ENCODE measurements around the gene EHMT2.

The EHMT2 gene

DNA sequence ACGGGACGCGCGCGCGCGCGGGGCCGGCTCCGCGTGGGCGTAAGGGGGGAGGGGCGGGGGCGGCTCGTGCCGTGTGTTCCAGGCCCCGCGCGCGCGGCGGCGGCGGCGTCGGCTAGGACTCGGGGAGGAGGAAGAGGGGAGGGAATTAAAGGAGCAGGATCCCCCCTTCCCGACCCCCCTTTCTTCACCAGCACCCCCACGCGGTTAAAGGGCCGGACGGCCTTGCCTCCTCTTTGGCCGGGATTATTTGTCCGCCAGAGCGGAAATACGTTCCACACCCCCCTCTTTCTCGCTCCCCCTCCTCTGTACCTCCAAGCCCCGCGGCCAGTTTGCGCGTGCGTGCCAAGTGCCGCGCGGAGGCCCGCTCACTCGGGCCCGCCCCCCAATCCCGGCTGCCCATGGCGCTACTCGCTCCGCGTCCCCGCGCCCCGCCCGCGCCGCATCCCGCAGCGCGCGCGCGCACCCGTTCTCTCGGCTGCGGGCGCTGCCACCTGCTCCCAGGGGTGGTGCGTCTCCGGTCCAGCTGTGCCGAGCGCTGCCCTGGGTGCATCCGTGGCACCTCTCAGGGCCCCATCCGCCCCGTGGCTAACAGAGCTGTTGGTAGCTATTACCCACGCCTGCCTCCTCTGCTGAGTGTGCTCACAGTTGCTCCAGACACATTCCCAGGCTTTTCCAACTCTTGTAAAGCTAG lies 4.6 kb upstream of the EHMT2 start, which contains the start of gene ZBTB12 (continued):
- TF ChIP-seq, protein P1, sequence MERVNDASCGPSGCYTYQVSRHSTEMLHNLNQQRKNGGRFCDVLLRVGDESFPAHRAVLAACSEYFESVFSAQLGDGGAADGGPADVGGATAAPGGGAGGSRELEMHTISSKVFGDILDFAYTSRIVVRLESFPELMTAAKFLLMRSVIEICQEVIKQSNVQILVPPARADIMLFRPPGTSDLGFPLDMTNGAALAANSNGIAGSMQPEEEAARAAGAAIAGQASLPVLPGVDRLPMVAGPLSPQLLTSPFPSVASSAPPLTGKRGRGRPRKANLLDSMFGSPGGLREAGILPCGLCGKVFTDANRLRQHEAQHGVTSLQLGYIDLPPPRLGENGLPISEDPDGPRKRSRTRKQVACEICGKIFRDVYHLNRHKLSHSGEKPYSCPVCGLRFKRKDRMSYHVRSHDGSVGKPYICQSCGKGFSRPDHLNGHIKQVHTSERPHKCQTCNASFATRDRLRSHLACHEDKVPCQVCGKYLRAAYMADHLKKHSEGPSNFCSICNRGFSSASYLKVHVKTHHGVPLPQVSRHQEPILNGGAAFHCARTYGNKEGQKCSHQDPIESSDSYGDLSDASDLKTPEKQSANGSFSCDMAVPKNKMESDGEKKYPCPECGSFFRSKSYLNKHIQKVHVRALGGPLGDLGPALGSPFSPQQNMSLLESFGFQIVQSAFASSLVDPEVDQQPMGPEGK (tag by site-specific recombination; IDR thresholded peaks at IDR 0.05) = peak; percentile 96
- no peak for TF ChIP-seq ZNF621 (tag by site-specific recombination; IDR thresholded peaks at IDR 0.05)
- peak; percentile 75 for TF ChIP-seq ZBTB20 (tag by site-specific recombination; IDR thresholded peaks at IDR 0.05)
- TF ChIP-seq ZNF354C (tag by site-specific recombination; IDR thresholded peaks at IDR 0.05; ENCODE audit: borderline replicate concordance, low read depth) = no peak
- TF ChIP-seq ZNF777 (tag by site-specific recombination; IDR thresholded peaks at IDR 0.05; ENCODE audit: borderline replicate concordance) = no peak
- no peak for TF ChIP-seq ZNF155 (tag by site-specific recombination; IDR thresholded peaks at IDR 0.05)
- TF ChIP-seq, protein P2, sequence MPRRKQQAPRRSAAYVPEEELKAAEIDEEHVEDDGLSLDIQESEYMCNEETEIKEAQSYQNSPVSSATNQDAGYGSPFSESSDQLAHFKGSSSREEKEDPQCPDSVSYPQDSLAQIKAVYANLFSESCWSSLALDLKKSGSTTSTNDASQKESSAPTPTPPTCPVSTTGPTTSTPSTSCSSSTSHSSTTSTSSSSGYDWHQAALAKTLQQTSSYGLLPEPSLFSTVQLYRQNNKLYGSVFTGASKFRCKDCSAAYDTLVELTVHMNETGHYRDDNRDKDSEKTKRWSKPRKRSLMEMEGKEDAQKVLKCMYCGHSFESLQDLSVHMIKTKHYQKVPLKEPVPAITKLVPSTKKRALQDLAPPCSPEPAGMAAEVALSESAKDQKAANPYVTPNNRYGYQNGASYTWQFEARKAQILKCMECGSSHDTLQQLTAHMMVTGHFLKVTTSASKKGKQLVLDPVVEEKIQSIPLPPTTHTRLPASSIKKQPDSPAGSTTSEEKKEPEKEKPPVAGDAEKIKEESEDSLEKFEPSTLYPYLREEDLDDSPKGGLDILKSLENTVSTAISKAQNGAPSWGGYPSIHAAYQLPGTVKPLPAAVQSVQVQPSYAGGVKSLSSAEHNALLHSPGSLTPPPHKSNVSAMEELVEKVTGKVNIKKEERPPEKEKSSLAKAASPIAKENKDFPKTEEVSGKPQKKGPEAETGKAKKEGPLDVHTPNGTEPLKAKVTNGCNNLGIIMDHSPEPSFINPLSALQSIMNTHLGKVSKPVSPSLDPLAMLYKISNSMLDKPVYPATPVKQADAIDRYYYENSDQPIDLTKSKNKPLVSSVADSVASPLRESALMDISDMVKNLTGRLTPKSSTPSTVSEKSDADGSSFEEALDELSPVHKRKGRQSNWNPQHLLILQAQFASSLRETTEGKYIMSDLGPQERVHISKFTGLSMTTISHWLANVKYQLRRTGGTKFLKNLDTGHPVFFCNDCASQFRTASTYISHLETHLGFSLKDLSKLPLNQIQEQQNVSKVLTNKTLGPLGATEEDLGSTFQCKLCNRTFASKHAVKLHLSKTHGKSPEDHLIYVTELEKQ (tag by site-specific recombination; IDR thresholded peaks at IDR 0.05; ENCODE audit: borderline replicate concordance) = no peak
- no peak for TF ChIP-seq ZNF175 (tag by site-specific recombination; IDR thresholded peaks at IDR 0.05)
- peak; percentile 77 for TF ChIP-seq KLF9 (tag by site-specific recombination; IDR thresholded peaks at IDR 0.05; ENCODE audit: low read depth)
- TF ChIP-seq ZNF48 (tag by site-specific recombination; IDR thresholded peaks at IDR 0.05) = no peak
- TF ChIP-seq SETDB1 (IDR thresholded peaks at IDR 0.05; ENCODE audit: insufficient read length, low read length) = no peak
- TF ChIP-seq HOXC10 (CRISPR knock-in tag; IDR thresholded peaks at IDR 0.05) = no peak
- TF ChIP-seq ZNF514 (tag by site-specific recombination; IDR thresholded peaks at IDR 0.05) = no peak
- peak; percentile 55 for TF ChIP-seq KLF8 (tag by site-specific recombination; IDR thresholded peaks at IDR 0.05)
- TF ChIP-seq ZNF394 (tag by site-specific recombination; IDR thresholded peaks at IDR 0.05; ENCODE audit: borderline replicate concordance) = peak; percentile 32; the same call in 1 of the 2 replicates
- TF ChIP-seq ZNF24 (tag by site-specific recombination; IDR thresholded peaks at IDR 0.05) = 0 out of 2 replicates have a peak, but pooled peaks have one; percentile 54
- no peak for TF ChIP-seq TCF7L2 (IDR thresholded peaks at IDR 0.05; ENCODE audit: borderline replicate concordance, low read depth, low read length)
- no peak for TF ChIP-seq ZNF157 (tag by site-specific recombination; IDR thresholded peaks at IDR 0.05)
- no peak for TF ChIP-seq ZNF664 (tag by site-specific recombination; IDR thresholded peaks at IDR 0.05)
- TF ChIP-seq, protein P3, sequence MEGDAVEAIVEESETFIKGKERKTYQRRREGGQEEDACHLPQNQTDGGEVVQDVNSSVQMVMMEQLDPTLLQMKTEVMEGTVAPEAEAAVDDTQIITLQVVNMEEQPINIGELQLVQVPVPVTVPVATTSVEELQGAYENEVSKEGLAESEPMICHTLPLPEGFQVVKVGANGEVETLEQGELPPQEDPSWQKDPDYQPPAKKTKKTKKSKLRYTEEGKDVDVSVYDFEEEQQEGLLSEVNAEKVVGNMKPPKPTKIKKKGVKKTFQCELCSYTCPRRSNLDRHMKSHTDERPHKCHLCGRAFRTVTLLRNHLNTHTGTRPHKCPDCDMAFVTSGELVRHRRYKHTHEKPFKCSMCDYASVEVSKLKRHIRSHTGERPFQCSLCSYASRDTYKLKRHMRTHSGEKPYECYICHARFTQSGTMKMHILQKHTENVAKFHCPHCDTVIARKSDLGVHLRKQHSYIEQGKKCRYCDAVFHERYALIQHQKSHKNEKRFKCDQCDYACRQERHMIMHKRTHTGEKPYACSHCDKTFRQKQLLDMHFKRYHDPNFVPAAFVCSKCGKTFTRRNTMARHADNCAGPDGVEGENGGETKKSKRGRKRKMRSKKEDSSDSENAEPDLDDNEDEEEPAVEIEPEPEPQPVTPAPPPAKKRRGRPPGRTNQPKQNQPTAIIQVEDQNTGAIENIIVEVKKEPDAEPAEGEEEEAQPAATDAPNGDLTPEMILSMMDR (tag by site-specific recombination; IDR thresholded peaks at IDR 0.05) = peak; percentile 57; the same call in 1 of the 2 replicates
- TF ChIP-seq ZNF626 (tag by site-specific recombination; IDR thresholded peaks at IDR 0.05) = no peak
- no peak for TF ChIP-seq ZNF585B (tag by site-specific recombination; IDR thresholded peaks at IDR 0.05)
- peak; percentile 92 for TF ChIP-seq KLF10 (tag by site-specific recombination; IDR thresholded peaks at IDR 0.05)
- no peak for TF ChIP-seq ZBTB48 (tag by site-specific recombination; IDR thresholded peaks at IDR 0.05)
- TF ChIP-seq, protein P4, sequence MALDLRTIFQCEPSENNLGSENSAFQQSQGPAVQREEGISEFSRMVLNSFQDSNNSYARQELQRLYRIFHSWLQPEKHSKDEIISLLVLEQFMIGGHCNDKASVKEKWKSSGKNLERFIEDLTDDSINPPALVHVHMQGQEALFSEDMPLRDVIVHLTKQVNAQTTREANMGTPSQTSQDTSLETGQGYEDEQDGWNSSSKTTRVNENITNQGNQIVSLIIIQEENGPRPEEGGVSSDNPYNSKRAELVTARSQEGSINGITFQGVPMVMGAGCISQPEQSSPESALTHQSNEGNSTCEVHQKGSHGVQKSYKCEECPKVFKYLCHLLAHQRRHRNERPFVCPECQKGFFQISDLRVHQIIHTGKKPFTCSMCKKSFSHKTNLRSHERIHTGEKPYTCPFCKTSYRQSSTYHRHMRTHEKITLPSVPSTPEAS (tag by site-specific recombination; IDR thresholded peaks at IDR 0.05) = no peak
- TF ChIP-seq, protein P5, sequence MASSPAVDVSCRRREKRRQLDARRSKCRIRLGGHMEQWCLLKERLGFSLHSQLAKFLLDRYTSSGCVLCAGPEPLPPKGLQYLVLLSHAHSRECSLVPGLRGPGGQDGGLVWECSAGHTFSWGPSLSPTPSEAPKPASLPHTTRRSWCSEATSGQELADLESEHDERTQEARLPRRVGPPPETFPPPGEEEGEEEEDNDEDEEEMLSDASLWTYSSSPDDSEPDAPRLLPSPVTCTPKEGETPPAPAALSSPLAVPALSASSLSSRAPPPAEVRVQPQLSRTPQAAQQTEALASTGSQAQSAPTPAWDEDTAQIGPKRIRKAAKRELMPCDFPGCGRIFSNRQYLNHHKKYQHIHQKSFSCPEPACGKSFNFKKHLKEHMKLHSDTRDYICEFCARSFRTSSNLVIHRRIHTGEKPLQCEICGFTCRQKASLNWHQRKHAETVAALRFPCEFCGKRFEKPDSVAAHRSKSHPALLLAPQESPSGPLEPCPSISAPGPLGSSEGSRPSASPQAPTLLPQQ (tag by site-specific recombination; IDR thresholded peaks at IDR 0.05) = 0 out of 2 replicates have a peak, but pooled peaks have one; percentile 36
- no peak for TF ChIP-seq ZNF768 (tag by site-specific recombination; IDR thresholded peaks at IDR 0.05)
- no peak for TF ChIP-seq ZNF510 (tag by site-specific recombination; IDR thresholded peaks at IDR 0.05; ENCODE audit: insufficient replicate concordance)
- TF ChIP-seq, protein P6, sequence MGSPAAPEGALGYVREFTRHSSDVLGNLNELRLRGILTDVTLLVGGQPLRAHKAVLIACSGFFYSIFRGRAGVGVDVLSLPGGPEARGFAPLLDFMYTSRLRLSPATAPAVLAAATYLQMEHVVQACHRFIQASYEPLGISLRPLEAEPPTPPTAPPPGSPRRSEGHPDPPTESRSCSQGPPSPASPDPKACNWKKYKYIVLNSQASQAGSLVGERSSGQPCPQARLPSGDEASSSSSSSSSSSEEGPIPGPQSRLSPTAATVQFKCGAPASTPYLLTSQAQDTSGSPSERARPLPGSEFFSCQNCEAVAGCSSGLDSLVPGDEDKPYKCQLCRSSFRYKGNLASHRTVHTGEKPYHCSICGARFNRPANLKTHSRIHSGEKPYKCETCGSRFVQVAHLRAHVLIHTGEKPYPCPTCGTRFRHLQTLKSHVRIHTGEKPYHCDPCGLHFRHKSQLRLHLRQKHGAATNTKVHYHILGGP (tag by site-specific recombination; IDR thresholded peaks at IDR 0.05) = no peak
